Measurements from ENCODE around the gene CCDC87. TPM values are rescaled to one million over a fixed set of nuclear protein-coding genes. Genes with fewer than 3 reads are reported as not detected.

CCDC87 gene
- total and polyA plus RNA-seq, 2 of the 8 experiments (the other 6 are each of a cell fraction or from before 2014, with no cell fraction given) = 0.32 to 0.99 TPM

DNA sequence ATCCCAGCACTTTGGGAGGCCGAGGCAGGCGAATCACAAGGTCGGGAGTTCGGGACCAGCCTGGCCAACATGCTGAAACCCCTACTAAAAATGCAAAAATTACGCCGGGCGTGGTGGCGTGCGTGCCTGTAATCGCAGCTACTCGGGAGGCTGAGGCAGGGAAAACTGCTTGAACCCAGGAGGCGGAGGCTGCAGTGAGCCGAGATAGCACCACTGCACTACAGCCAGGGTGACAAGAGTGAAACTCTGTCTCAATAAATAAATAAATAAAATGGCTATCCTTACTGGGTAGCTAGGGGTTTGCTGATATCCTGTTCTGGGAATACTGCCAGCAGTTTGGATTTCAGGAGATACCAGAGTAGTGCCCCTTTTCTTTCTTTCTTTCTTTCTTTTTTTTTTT lies 21.2 kb upstream of the CCDC87 start:
- Histone ChIP-seq H3K4me3 (ENCODE audit: extremely low read depth in 1 of 4, insufficient read depth in 2 of 4, low read depth in 3 of 4, low read length in 4 of 4) (no peak overlapping the region), H3K23ac (ENCODE audit: insufficient read length) (no peak overlapping the region), H3K23me2 (ENCODE audit: low read depth, low read length) (peaks cover 11% of the 10 kb centered on the region), H4K91ac (replicated peaks; ENCODE audit: insufficient read length, low read length) (no peak overlapping the region), H3K9ac (replicated peaks in 1 of 4; ENCODE audit: extremely low read depth in 1 of 4, low read depth in 3 of 4, low read length in 3 of 4) (no peak overlapping the region), H4K20me1 (replicated peaks in 1 of 2; ENCODE audit: control insufficient read depth in 1 of 2, insufficient read depth in 2 of 2, low read length in 2 of 2) (peaks cover 18 to 21% of the 10 kb centered on the region in 2 experiments), H3K27me3 (replicated peaks in 1 of 4; ENCODE audit: control insufficient read depth in 3 of 4, extremely low read depth in 1 of 4, insufficient read depth in 3 of 4, low read length in 3 of 4) (no peaks in the 10 kb centered on the region), H3K4ac (replicated peaks; ENCODE audit: insufficient read length, low read depth, low read length) (no peak overlapping the region), H3K36me3 (ENCODE audit: control insufficient read depth in 2 of 4, insufficient read depth in 4 of 4, low read length in 3 of 4) (peaks cover 0 to 13% (median 5%) of the 10 kb centered on the region in 4 experiments; a peak in 5 of 8 replicates), H2BK20ac (ENCODE audit: low read length) (no peak overlapping the region), H2AFZ (ENCODE audit: low read length) (no peak overlapping the region), H3K4me2 (ENCODE audit: insufficient read depth in 1 of 2, low read depth in 2 of 2, low read length in 2 of 2) (no peak overlapping the region), H2BK12ac (ENCODE audit: low read depth, low read length) (no peak overlapping the region), H3K4me1 (replicated peaks in 1 of 4; ENCODE audit: control insufficient read depth in 3 of 4, insufficient read depth in 4 of 4, low read length in 3 of 4) (peaks cover 0 to 12% (median under 1%) of the 10 kb centered on the region in 4 experiments; a peak in 3 of 7 replicates), H3K56ac (replicated peaks; ENCODE audit: insufficient read length, low read depth, low read length) (no peak overlapping the region), H3K79me1 (ENCODE audit: low read depth, low read length) (no peaks in the 10 kb centered on the region; the same call in 1 of the 2 replicates), H2BK15ac (ENCODE audit: low read length) (no peak overlapping the region), H3K79me2 (ENCODE audit: control insufficient read depth in 1 of 2, insufficient read depth in 2 of 2, low read length in 2 of 2) (peaks cover 25 to 26% of the 10 kb centered on the region in 2 experiments), H4K8ac (ENCODE audit: extremely low read depth, insufficient read depth, low read length) (no peak overlapping the region; the same call in 1 of the 2 replicates), H3K9me3 (ENCODE audit: insufficient read depth in 2 of 2, low read depth in 1 of 2, low read length in 1 of 2) (no peaks in the 10 kb centered on the region), H2BK120ac (replicated peaks; ENCODE audit: low read depth, low read length) (no peak overlapping the region), H4K5ac (ENCODE audit: insufficient read length, low read depth, low read length) (no peak overlapping the region), H2AK5ac (ENCODE audit: low read depth, low read length) (no peak overlapping the region), H3K18ac (ENCODE audit: extremely low read depth, low read length) (no peak overlapping the region), H2BK5ac (ENCODE audit: low read depth, low read length) (no peak overlapping the region), H3K14ac (ENCODE audit: insufficient read length) (no peak overlapping the region), H3K27ac (ENCODE audit: low read depth, low read length) (no peak overlapping the region)
- WGBS, 2 experiments (ENCODE audit: extremely low coverage in 1 of 2, insufficient coverage in 1 of 2, insufficient read length in 1 of 2, insufficient replicate concordance in 2 of 2, low coverage in 1 of 2, low lambda C conversion rate in 2 of 2, missing lambda C conversion rate in 1 of 2) = 89% methylated on average over 12 of the region's 13 CpGs; no CpG with 5 or more reads in 1 of the 2 experiments
- ChIA-PET CTCF (ENCODE audit: partially characterized antibody) (interaction anchor here (2.3 kb wide), 2 partner anchors 18 to 21 kb away, joined by 7 to 11 read pairs; partner anchors contain the start of genes CCDC87 and CCS), POLR2A (ENCODE audit: partially characterized antibody) (interaction anchor here (0.6 to 66.2 kb wide), 9 partner anchors 7 to 160 kb away, joined by 3 to 2165 read pairs (median 5); partner anchors contain the start of genes CCDC87, CCS, RBM14 and RBM4)
- FAIRE-seq (no peak), DNase-seq (ENCODE audit: low read depth in 1 of 2, low spot score in 2 of 2) (no peak)
- TF ChIP-seq YY1 (IDR thresholded peaks at IDR 0.05; ENCODE audit: low read depth, low read length) (no peak), POU5F1 (IDR thresholded peaks at IDR 0.05; ENCODE audit: low read depth, low read length) (no peak), RAD21 (IDR thresholded peaks at IDR 0.05 in 1 of 2, conservative IDR thresholded peaks at IDR 0.05 in 1 of 2; ENCODE audit: low read depth in 2 of 2, low read length in 2 of 2) (no peak), JUND (IDR thresholded peaks at IDR 0.05; ENCODE audit: low read length) (no peak), SIX5 (IDR thresholded peaks at IDR 0.05; ENCODE audit: low read depth, low read length) (no peak)
- TF ChIP-seq, protein P1, sequence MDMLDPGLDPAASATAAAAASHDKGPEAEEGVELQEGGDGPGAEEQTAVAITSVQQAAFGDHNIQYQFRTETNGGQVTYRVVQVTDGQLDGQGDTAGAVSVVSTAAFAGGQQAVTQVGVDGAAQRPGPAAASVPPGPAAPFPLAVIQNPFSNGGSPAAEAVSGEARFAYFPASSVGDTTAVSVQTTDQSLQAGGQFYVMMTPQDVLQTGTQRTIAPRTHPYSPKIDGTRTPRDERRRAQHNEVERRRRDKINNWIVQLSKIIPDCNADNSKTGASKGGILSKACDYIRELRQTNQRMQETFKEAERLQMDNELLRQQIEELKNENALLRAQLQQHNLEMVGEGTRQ (IDR thresholded peaks at IDR 0.05; ENCODE audit: low read length) = no peak
